ENCODE data around the gene IREB2.

DNA sequence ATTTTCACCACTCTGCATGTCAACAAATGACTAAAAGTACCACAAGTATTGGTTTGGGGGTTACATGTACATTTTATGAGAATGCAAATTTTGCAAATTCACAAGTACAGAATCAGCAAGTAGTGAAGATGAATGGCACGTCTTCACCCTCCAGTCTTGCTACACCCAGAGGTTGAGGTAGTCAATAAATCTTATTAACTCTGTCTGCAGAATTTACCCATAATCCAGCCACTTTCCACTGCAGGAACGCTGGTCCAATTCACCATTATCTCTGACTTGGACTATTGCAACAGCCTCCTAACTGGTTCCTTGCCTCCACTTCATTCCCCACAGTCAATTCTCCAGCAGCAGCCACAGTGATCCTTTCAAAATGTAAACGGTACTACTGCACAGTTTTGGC lies 112.8 kb downstream of the IREB2 start:
- TF ChIP-seq, protein P1, sequence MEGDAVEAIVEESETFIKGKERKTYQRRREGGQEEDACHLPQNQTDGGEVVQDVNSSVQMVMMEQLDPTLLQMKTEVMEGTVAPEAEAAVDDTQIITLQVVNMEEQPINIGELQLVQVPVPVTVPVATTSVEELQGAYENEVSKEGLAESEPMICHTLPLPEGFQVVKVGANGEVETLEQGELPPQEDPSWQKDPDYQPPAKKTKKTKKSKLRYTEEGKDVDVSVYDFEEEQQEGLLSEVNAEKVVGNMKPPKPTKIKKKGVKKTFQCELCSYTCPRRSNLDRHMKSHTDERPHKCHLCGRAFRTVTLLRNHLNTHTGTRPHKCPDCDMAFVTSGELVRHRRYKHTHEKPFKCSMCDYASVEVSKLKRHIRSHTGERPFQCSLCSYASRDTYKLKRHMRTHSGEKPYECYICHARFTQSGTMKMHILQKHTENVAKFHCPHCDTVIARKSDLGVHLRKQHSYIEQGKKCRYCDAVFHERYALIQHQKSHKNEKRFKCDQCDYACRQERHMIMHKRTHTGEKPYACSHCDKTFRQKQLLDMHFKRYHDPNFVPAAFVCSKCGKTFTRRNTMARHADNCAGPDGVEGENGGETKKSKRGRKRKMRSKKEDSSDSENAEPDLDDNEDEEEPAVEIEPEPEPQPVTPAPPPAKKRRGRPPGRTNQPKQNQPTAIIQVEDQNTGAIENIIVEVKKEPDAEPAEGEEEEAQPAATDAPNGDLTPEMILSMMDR (IDR thresholded peaks at IDR 0.05), result no peak
- TF ChIP-seq POLR2AphosphoS5 (IDR thresholded peaks at IDR 0.05) (no peak), POLR2A (IDR thresholded peaks at IDR 0.05) (no peak)
